ENCODE data around the gene CYB5A.
A peak's percentile ranks its signal among the peaks of the same experiment; 100 is the strongest.
"Not testable (repeated sequence)": the region's sequence is repeated elsewhere in the genome, so short reads cannot be mapped to it uniquely, and the experiment has no call there.

CYB5A gene

DNA sequence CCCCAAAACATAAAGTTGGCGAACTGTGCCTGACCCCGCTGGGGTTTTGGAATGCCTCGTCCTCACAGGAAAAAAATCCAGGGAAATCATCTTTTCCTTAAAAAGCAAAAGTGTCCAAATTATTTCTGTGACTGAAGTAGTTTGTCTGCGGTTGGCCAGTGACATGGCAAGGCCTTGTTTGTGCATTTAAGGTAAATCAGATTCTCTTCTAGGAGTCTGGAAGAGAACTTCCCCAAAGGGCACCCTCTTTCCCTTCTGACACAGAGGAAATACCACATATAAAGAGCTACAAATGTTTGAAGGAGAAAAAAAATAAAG is 737 bp upstream of the CYB5A start:
- no peaks in the 10 kb centered on the region for H3K36me3 ChIP-seq (ENCODE audit: insufficient read depth, low read length)
- H3K27ac ChIP-seq (ENCODE audit: low read depth, low read length), result peak overlapping the region; percentile 83
- no peaks in the 10 kb centered on the region for H3K9me3 ChIP-seq (ENCODE audit: low read length)
- peak overlapping the region; percentile 54 for H3K9ac ChIP-seq (ENCODE audit: low read length)
- no peaks in the 10 kb centered on the region for H3K27me3 ChIP-seq (ENCODE audit: control insufficient read depth in 1 of 2, insufficient read depth in 2 of 2, low read length in 2 of 2)
- H3K4me3 ChIP-seq (ENCODE audit: low read depth in 1 of 2, low read length in 2 of 2), result peak overlapping the region; percentile 59 to 82
- peaks cover 12% of the 10 kb centered on the region for H3K4me1 ChIP-seq (ENCODE audit: insufficient read depth, low read length)

DNA sequence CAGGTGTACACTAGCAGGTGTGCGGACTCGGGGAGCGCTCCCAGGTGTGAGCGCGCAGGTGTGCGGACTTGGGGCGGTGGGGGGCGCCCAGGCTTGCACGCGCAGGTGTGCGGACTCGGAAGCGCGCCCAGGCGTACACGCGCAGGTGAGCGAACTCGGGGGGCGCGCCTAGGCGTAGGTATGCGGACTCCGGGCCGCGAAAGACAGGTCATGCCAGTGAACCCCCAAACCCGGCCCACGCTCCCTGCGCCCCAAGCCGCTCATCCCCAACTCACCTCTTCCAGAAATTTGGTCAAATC is 342 bp downstream of the CYB5A start:
- H3K9ac ChIP-seq (ENCODE audit: low read length), result peak overlapping the region; percentile 65
- H3K9me3 ChIP-seq (ENCODE audit: low read length), result no peaks in the 10 kb centered on the region
- no peaks in the 10 kb centered on the region for H3K27me3 ChIP-seq (ENCODE audit: control insufficient read depth in 1 of 2, insufficient read depth in 2 of 2, low read length in 2 of 2)
- H3K4me3 ChIP-seq (ENCODE audit: low read depth in 1 of 2, low read length in 2 of 2), result peak overlapping the region; percentile 82 to 94
- H3K4me1 ChIP-seq (ENCODE audit: insufficient read depth, low read length), result peaks cover 22% of the 10 kb centered on the region
- H3K27ac ChIP-seq (ENCODE audit: low read depth, low read length), result peak overlapping the region; percentile 83
- H3K36me3 ChIP-seq (ENCODE audit: insufficient read depth, low read length), result no peaks in the 10 kb centered on the region

DNA sequence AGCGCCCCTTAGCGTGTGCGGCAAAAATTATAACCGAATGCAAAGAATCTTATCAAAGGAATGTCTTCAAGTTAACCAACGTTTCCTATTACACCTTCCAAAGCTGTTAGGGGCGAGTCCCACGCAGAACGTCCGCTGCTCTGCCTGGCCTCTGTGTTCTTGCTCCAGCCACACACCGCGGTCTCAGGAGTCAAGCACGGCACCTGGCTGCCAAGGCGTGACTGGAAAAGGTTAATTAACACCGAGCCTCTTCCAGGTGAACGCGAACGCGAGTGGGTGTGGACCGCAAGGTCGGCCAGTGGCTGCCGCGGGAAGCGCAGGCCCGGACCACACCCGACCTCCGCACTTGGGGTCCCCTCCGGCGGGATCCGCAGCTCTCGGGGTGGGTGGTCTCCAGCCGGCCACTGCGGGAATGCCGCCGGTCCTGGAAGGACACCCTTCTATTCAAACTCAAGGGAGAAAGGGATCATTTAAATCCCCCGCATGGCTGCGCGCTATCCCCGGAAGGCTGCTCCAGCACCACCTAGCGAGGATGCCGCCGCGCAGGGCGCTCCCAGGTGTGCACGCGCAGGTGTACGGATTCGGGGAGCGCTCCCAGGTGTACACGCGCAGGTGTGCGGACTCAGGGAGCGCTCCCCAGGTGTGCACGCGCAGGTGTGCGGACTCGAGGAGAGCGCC is 830 bp downstream of the CYB5A start:
- Histone ChIP-seq H3K4me3 (ENCODE audit: low read depth in 1 of 2, low read length in 2 of 2) (peak overlapping the region; percentile 82 to 94), H3K9ac (ENCODE audit: low read length) (peak overlapping the region; percentile 65), H3K36me3 (ENCODE audit: insufficient read depth, low read length) (no peaks in the 10 kb centered on the region), H3K27me3 (ENCODE audit: control insufficient read depth in 1 of 2, insufficient read depth in 2 of 2, low read length in 2 of 2) (no peaks in the 10 kb centered on the region), H3K27ac (ENCODE audit: low read depth, low read length) (peak overlapping the region; percentile 83), H3K9me3 (ENCODE audit: low read length) (no peaks in the 10 kb centered on the region), H3K4me1 (ENCODE audit: insufficient read depth, low read length) (peaks cover 27% of the 10 kb centered on the region)

DNA sequence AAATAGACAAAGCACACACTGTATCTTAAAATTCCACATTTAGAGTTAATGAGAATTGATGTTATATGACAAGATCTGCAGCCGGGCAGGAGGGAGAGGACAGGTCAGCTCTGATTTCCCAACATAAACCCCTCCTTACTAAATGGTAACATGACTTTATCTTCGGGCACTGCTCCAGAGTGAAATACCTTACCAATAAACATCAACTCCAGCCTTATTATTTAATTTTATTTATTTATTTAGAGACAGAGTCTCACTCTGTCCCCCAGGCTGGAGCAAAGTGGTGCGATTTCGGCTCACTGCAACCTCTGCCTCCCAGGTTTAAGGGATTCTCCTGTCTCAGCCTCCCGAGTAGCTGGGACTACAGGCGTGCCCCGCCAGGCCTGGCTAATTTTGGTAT is 1.7 kb downstream of the CYB5A start:
- Histone ChIP-seq H3K27ac (ENCODE audit: low read depth, low read length) (peak overlapping the region; percentile 83), H3K9ac (ENCODE audit: low read length) (no peak overlapping the region), H3K4me3 (ENCODE audit: low read depth in 1 of 2, low read length in 2 of 2) (no peak overlapping the region), H3K4me1 (ENCODE audit: insufficient read depth, low read length) (peaks cover 36% of the 10 kb centered on the region), H3K27me3 (ENCODE audit: control insufficient read depth in 1 of 2, insufficient read depth in 2 of 2, low read length in 2 of 2) (no peaks in the 10 kb centered on the region), H3K36me3 (ENCODE audit: insufficient read depth, low read length) (no peaks in the 10 kb centered on the region), H3K9me3 (ENCODE audit: low read length) (no peaks in the 10 kb centered on the region)

DNA sequence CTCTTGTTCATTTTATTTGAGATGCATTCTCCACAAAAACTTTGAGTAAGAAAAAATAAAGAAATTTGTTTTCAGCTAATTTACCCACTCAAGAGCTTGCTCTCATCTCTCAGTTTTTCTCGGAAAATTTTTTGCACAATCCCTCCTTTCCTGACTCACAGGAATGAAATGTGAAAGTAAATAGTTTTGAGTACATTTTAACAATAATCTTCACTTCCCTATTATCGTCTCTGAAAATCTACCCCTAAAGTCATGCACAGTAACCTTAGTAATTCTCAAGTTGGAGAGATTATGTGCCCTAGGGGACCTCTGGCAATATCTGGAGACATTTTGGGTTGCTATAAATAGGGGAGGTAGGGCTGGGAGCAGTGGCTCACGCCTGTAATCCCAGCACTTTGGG is 2.6 kb downstream of the CYB5A start:
- H3K4me1 ChIP-seq (ENCODE audit: insufficient read depth, low read length), result peaks cover 43% of the 10 kb centered on the region
- H3K27ac ChIP-seq (ENCODE audit: low read depth, low read length), result peak overlapping the region; percentile 56
- no peaks in the 10 kb centered on the region for H3K36me3 ChIP-seq (ENCODE audit: insufficient read depth, low read length)
- no peak overlapping the region for H3K4me3 ChIP-seq (ENCODE audit: low read depth in 1 of 2, low read length in 2 of 2)
- H3K9me3 ChIP-seq (ENCODE audit: low read length), result no peaks in the 10 kb centered on the region
- no peak overlapping the region for H3K9ac ChIP-seq (ENCODE audit: low read length)
- H3K27me3 ChIP-seq (ENCODE audit: control insufficient read depth in 1 of 2, insufficient read depth in 2 of 2, low read length in 2 of 2), result no peaks in the 10 kb centered on the region

DNA sequence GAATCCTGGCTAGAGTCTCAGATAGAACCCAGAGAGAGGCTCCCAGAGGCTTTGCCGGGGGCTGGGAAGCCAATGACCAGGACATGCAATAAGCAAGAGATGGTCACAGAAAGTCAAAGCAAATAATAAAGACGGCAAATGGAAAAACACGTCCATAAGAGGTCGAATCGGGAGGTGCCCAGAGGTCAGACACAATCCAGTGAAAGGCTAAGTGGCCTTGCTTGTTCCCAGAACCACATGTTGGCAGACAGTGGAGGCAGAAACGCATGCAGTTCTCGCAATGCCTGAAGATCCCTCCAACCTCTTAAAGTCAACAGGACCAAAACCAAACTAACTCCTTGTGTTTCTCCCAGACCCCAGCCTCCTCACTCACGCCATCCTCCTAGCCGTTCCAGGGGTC is 3.0 kb downstream of the CYB5A start:
- Histone ChIP-seq H3K27ac (ENCODE audit: low read depth, low read length) (peak overlapping the region; percentile 56), H3K27me3 (ENCODE audit: control insufficient read depth in 1 of 2, insufficient read depth in 2 of 2, low read length in 2 of 2) (no peaks in the 10 kb centered on the region), H3K9me3 (ENCODE audit: low read length) (no peaks in the 10 kb centered on the region), H3K4me3 (ENCODE audit: low read depth in 1 of 2, low read length in 2 of 2) (no peak overlapping the region), H3K9ac (ENCODE audit: low read length) (no peak overlapping the region), H3K4me1 (ENCODE audit: insufficient read depth, low read length) (peaks cover 48% of the 10 kb centered on the region), H3K36me3 (ENCODE audit: insufficient read depth, low read length) (no peaks in the 10 kb centered on the region)

DNA sequence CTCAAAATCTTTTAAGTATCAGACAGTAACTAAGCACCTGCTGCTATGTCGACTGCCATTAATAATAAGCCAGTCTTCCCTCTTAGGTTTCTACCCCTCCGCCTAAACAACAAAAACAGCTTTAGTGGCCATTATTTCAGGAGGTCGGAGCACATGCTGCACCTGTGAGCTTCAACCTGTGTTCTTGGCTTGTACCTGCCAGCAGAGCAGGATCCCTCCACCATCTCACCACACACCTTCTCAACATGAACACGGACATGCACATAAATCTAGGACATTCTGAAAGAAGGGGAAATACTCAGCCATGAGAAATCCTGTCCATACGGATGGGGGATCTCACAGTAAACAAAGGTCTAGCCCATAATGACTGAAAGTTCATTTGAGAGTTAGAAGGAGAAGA is 3.7 kb downstream of the CYB5A start:
- Histone ChIP-seq H3K9me3 (ENCODE audit: low read length) (no peaks in the 10 kb centered on the region), H3K4me1 (ENCODE audit: insufficient read depth, low read length) (peaks cover 54% of the 10 kb centered on the region), H3K27me3 (ENCODE audit: control insufficient read depth in 1 of 2, insufficient read depth in 2 of 2, low read length in 2 of 2) (no peaks in the 10 kb centered on the region), H3K9ac (ENCODE audit: low read length) (no peak overlapping the region), H3K36me3 (ENCODE audit: insufficient read depth, low read length) (no peaks in the 10 kb centered on the region), H3K4me3 (ENCODE audit: low read depth in 1 of 2, low read length in 2 of 2) (peak overlapping the region in 1 of 2 donors; percentile 9), H3K27ac (ENCODE audit: low read depth, low read length) (peak overlapping the region; percentile 21)

DNA sequence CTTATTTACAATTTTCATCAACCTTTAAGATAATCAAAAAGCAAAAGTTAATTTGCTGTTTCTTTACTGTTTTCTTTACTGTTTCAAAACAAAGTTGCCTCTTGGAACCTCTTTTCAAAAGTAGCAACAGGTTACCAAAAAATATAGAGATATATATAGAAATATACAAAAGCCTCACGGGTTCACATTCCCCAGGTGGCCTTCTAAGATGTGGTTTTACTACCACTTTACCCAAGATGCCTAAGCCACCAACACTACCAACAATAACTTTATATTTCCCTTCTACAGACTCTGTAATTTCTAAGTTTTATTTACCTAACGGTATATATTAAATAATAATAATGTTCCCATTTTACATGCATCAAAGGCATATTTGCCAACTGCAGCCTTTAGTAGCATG is 4.9 kb downstream of the CYB5A start:
- Histone ChIP-seq H3K4me3 (ENCODE audit: low read depth in 1 of 2, low read length in 2 of 2) (no peak overlapping the region), H3K27me3 (ENCODE audit: control insufficient read depth in 1 of 2, insufficient read depth in 2 of 2, low read length in 2 of 2) (no peaks in the 10 kb centered on the region), H3K4me1 (ENCODE audit: insufficient read depth, low read length) (peaks cover 66% of the 10 kb centered on the region), H3K36me3 (ENCODE audit: insufficient read depth, low read length) (no peaks in the 10 kb centered on the region), H3K9me3 (ENCODE audit: low read length) (no peaks in the 10 kb centered on the region), H3K9ac (ENCODE audit: low read length) (no peak overlapping the region), H3K27ac (ENCODE audit: low read depth, low read length) (peak overlapping the region; percentile 64)

DNA sequence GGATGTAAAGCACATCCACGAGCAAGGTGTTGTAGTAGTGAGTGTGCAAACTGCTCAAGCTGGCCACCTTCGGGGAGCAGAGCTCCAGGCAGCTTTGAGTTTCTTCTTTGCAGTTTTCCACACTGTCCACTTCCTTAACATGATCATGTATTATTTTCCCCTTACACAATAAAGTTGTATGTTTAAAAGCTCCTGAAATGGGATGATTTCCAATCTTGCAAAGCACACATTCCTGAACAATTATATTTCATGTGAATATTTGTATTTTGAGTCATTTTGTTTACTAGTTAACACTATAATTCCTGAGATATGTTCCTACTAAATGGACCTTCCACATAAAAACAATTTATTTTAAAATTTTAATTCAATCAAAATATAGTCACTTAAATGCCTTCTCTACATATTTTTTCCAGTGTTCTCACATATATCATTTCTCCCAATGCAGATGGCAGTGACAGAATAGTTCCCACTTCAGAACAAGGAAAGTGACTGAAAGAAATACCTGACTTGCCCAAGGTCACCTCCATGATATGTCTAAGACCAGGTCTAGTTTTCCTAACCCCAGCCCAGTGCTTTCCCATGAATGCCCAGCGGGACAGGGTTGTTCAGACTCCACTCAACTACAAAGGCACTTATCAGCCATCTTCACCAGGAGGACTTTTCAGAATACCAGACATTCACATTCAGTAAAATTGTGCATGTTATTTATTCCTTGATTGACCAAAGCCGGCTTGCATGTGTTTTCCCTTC is 5.5 kb downstream of the CYB5A start:
- H3K4me1 ChIP-seq (ENCODE audit: insufficient read depth, low read length), result peaks cover 72% of the 10 kb centered on the region
- H3K4me3 ChIP-seq (ENCODE audit: low read depth in 1 of 2, low read length in 2 of 2), result no peak overlapping the region
- no peaks in the 10 kb centered on the region for H3K9me3 ChIP-seq (ENCODE audit: low read length)
- H3K27me3 ChIP-seq (ENCODE audit: control insufficient read depth in 1 of 2, insufficient read depth in 2 of 2, low read length in 2 of 2), result no peaks in the 10 kb centered on the region
- no peak overlapping the region for H3K9ac ChIP-seq (ENCODE audit: low read length)
- H3K36me3 ChIP-seq (ENCODE audit: insufficient read depth, low read length), result no peaks in the 10 kb centered on the region
- H3K27ac ChIP-seq (ENCODE audit: low read depth, low read length), result peak overlapping the region; percentile 81

DNA sequence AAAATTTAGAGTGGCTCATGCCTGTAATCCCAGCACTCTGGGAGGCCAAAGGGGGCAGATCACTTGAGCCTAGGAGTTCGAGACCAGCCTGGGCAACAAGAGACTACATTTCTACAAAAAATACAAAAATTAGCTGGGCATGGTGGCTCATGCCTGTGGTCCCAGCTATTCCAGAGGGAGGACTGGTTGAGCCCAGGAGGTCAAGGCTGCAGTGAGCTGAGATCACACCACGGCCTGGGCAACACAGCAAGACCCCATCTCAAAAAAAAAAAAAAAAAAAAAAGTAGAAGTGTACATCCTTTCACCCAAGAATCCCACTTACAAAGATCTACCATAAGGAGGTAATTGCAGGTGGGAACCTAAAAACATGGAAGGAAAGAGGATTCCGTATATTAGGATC is 6.2 kb downstream of the CYB5A start:
- not testable (repeated sequence) for H3K4me3 ChIP-seq (ENCODE audit: low read depth in 1 of 2, low read length in 2 of 2); H3K9ac ChIP-seq (ENCODE audit: low read length); H3K27me3 ChIP-seq (ENCODE audit: control insufficient read depth in 1 of 2, insufficient read depth in 2 of 2, low read length in 2 of 2); H3K36me3 ChIP-seq (ENCODE audit: insufficient read depth, low read length); H3K9me3 ChIP-seq (ENCODE audit: low read length)
- H3K4me1 ChIP-seq (ENCODE audit: insufficient read depth, low read length), result peaks cover 79% of the 10 kb centered on the region
- peak overlapping the region; percentile 81 for H3K27ac ChIP-seq (ENCODE audit: low read depth, low read length)

DNA sequence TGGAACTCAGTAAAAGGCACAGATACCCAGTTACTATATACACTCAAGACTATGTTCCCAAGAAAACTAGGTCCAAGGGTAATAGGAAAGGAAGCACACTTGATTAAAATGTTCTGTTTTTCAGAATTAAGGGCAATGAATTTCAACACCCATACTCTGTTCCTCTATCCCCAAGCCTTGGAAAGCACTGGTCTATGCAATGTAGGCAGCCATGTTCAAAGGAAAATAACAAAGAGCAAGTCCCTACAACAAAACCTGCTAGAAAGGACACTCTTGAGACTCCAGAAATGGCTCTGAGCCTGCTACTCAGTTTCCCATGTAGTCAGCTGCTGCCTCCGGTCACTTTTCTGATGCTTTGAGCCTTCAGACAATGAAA is 6.8 kb downstream of the CYB5A start:
- H3K27me3 ChIP-seq (ENCODE audit: control insufficient read depth in 1 of 2, insufficient read depth in 2 of 2, low read length in 2 of 2), result no peaks in the 10 kb centered on the region
- H3K4me1 ChIP-seq (ENCODE audit: insufficient read depth, low read length), result peaks cover 80% of the 10 kb centered on the region
- H3K4me3 ChIP-seq (ENCODE audit: low read depth in 1 of 2, low read length in 2 of 2), result peak overlapping the region in 1 of 2 donors; percentile 38
- no peaks in the 10 kb centered on the region for H3K9me3 ChIP-seq (ENCODE audit: low read length)
- H3K36me3 ChIP-seq (ENCODE audit: insufficient read depth, low read length), result no peaks in the 10 kb centered on the region
- H3K9ac ChIP-seq (ENCODE audit: low read length), result peak overlapping the region; percentile 0
- H3K27ac ChIP-seq (ENCODE audit: low read depth, low read length), result peak overlapping the region; percentile 81

Measured in muscle layer of colon (tissue), 2 donors.